ENCODE results near the gene MED8. TPM values are rescaled to one million over a fixed set of nuclear protein-coding genes. Genes with fewer than 3 reads are reported as not detected.

MED8 gene
- total and polyA plus RNA-seq, 2 of the 13 experiments (the other 11 are each of a cell fraction or from before 2014, with no cell fraction given): 16.9 to 77.4 TPM

DNA sequence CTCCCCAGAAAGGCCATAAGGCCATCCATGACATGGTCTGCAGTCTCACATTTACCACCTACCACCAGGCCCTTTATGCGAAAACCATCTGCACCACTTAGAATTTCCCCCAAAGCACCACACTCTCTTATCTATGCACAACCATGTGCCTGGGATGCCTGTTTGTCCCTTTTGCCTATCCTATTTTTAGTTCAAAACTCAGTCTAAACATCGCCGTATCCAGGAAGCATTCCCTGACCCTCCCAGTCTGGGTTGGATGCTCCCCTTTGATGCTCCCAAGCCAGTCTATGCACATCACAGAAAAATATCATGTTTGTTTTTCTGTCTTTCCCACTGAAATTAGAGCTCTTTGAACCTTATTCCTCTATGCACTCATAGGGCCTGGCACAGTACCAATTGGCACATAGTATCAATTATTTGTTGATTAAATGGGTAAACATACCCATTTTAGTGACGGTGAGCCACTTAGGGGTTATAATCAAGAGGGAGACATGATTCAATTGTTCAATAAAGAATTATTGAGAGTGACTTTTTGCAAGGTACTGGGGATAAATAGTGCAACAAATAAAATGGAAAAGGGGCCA lies 45.2 kb downstream of the MED8 start:
- no peak overlapping the region for H3K4me2 ChIP-seq (ENCODE audit: low read depth, low read length)
- peaks cover 57% of the 10 kb centered on the region for H3K4me1 ChIP-seq (ENCODE audit: insufficient read depth, low read length)
- TF ChIP-seq RARA (CRISPR knock-in tag; IDR thresholded peaks at IDR 0.05) (peak; percentile 46; the same call in 1 of the 2 replicates), ZNF761 (CRISPR knock-in tag; conservative IDR thresholded peaks at IDR 0.05) (no peak), FOXA3 (CRISPR knock-in tag; IDR thresholded peaks at IDR 0.05) (0 out of 2 replicates have a peak, but pooled peaks have one; percentile 7), POLR2G (IDR thresholded peaks at IDR 0.05; ENCODE audit: low read depth, low read length) (no peak), TCF7 (IDR thresholded peaks at IDR 0.05; ENCODE audit: low read depth) (peak; percentile 35; the same call in 1 of the 2 replicates), NFYC (CRISPR knock-in tag; IDR thresholded peaks at IDR 0.05) (no peak), CENPX (CRISPR knock-in tag; IDR thresholded peaks at IDR 0.05) (no peak), ZNF614 (CRISPR knock-in tag; IDR thresholded peaks at IDR 0.05; ENCODE audit: borderline replicate concordance) (no peak), XRCC5 (optimal IDR thresholded peaks at IDR 0.05; ENCODE audit: low read length) (no peak), ZNF253 (CRISPR knock-in tag; IDR thresholded peaks at IDR 0.05; ENCODE audit: borderline replicate concordance) (no peak), SAP130 (CRISPR knock-in tag; IDR thresholded peaks at IDR 0.05; ENCODE audit: low read depth) (0 out of 2 replicates have a peak, but pooled peaks have one; percentile 16), SKI (IDR thresholded peaks at IDR 0.05; ENCODE audit: partially characterized antibody) (peak; percentile 50), SMARCC2 (IDR thresholded peaks at IDR 0.05) (no peak), TAF1 (CRISPR knock-in tag; IDR thresholded peaks at IDR 0.05) (no peak)
- TF ChIP-seq, protein P1, sequence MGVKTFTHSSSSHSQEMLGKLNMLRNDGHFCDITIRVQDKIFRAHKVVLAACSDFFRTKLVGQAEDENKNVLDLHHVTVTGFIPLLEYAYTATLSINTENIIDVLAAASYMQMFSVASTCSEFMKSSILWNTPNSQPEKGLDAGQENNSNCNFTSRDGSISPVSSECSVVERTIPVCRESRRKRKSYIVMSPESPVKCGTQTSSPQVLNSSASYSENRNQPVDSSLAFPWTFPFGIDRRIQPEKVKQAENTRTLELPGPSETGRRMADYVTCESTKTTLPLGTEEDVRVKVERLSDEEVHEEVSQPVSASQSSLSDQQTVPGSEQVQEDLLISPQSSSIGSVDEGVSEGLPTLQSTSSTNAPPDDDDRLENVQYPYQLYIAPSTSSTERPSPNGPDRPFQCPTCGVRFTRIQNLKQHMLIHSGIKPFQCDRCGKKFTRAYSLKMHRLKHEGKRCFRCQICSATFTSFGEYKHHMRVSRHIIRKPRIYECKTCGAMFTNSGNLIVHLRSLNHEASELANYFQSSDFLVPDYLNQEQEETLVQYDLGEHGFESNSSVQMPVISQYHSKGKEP (CRISPR knock-in tag; IDR thresholded peaks at IDR 0.05): no peak
- TF ChIP-seq, protein P2, sequence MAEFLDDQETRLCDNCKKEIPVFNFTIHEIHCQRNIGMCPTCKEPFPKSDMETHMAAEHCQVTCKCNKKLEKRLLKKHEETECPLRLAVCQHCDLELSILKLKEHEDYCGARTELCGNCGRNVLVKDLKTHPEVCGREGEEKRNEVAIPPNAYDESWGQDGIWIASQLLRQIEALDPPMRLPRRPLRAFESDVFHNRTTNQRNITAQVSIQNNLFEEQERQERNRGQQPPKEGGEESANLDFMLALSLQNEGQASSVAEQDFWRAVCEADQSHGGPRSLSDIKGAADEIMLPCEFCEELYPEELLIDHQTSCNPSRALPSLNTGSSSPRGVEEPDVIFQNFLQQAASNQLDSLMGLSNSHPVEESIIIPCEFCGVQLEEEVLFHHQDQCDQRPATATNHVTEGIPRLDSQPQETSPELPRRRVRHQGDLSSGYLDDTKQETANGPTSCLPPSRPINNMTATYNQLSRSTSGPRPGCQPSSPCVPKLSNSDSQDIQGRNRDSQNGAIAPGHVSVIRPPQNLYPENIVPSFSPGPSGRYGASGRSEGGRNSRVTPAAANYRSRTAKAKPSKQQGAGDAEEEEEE (CRISPR knock-in tag; IDR thresholded peaks at IDR 0.05; ENCODE audit: borderline replicate concordance): no peak
- TF ChIP-seq, protein P3, sequence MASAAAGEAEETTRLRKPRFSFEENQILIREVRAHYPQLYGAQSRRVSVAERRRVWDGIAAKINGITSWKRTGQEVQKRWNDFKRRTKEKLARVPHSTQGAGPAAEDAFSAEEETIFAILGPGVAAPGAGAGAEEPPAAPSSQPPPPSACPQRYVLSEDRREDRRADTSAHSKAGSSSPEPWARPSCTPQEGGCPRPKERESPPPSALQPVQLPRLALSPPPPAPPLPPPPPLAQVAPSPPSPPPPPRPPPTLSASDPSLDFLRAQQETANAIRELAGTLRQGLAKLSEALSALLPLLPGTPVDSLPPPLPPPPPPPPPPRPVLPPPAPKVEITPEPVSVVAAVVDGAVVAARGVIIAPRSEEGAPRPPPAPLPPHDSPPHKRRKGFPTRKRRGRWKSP (CRISPR knock-in tag; IDR thresholded peaks at IDR 0.05): no peak
- TF ChIP-seq, protein P4, sequence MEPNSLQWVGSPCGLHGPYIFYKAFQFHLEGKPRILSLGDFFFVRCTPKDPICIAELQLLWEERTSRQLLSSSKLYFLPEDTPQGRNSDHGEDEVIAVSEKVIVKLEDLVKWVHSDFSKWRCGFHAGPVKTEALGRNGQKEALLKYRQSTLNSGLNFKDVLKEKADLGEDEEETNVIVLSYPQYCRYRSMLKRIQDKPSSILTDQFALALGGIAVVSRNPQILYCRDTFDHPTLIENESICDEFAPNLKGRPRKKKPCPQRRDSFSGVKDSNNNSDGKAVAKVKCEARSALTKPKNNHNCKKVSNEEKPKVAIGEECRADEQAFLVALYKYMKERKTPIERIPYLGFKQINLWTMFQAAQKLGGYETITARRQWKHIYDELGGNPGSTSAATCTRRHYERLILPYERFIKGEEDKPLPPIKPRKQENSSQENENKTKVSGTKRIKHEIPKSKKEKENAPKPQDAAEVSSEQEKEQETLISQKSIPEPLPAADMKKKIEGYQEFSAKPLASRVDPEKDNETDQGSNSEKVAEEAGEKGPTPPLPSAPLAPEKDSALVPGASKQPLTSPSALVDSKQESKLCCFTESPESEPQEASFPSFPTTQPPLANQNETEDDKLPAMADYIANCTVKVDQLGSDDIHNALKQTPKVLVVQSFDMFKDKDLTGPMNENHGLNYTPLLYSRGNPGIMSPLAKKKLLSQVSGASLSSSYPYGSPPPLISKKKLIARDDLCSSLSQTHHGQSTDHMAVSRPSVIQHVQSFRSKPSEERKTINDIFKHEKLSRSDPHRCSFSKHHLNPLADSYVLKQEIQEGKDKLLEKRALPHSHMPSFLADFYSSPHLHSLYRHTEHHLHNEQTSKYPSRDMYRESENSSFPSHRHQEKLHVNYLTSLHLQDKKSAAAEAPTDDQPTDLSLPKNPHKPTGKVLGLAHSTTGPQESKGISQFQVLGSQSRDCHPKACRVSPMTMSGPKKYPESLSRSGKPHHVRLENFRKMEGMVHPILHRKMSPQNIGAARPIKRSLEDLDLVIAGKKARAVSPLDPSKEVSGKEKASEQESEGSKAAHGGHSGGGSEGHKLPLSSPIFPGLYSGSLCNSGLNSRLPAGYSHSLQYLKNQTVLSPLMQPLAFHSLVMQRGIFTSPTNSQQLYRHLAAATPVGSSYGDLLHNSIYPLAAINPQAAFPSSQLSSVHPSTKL (CRISPR knock-in tag; IDR thresholded peaks at IDR 0.05): peak; percentile 33; the same call in 1 of the 2 replicates

More for the DNA sequence above, 45.2 kb downstream of the MED8 start:
- in situ Hi-C loops (cut with HindIII; ENCODE audit: extremely low pct_ligation_motif_present, low pct_unique_long_range_greater_than_20kb): no loop called here
- Histone ChIP-seq H3K27me3 (ENCODE audit: control insufficient read depth in 1 of 2, insufficient read depth in 2 of 2, low read length in 2 of 2) (no peaks in the 10 kb centered on the region; a peak in 1 of 5 replicates), H2AFZ (ENCODE audit: low read length) (no peak overlapping the region), H4K20me1 (ENCODE audit: insufficient read depth, low read length) (no peaks in the 10 kb centered on the region), H3K9ac (ENCODE audit: insufficient read depth, low read depth, low read length) (no peak overlapping the region), H3K79me2 (ENCODE audit: insufficient read depth, low read length) (no peaks in the 10 kb centered on the region), H3K9me3 (ENCODE audit: low read length) (no peaks in the 10 kb centered on the region), H3K27ac (ENCODE audit: extremely low read length, insufficient read depth, low read length) (no peak overlapping the region), H3K36me3 (replicated peaks in 1 of 2; ENCODE audit: control insufficient read depth in 1 of 2, insufficient read depth in 2 of 2, low read length in 2 of 2) (no peaks in the 10 kb centered on the region), H3K4me3 (replicated peaks in 1 of 3; ENCODE audit: insufficient read depth in 1 of 3, low read depth in 2 of 3, low read length in 3 of 3) (no peak overlapping the region)
- 28% methylated on average over 4 of the region's 4 CpGs for WGBS (ENCODE audit: low lambda C conversion rate)
- CTCF ChIA-PET (ENCODE audit: low intra/inter-chr PET ratio, low total read pairs): no interaction called here
- no peak for FAIRE-seq
- DNase-seq (ENCODE audit: low spot score): peak; percentile 50
- no peak for ATAC-seq
- BruUV-seq (replicated peaks): no TSS peak
- intact Hi-C loops (cut with micrococcal nuclease; ENCODE audit: unreplicated experiment): no loop called here
- POLR2A ChIA-PET: interaction anchor here (1.1 to 1.6 kb wide), 2 partner anchors 14 to 59 kb away, joined by 3 to 5 read pairs; partner anchors contain the start of gene C1orf210

All from HepG2 (cell line).